H1 (cell line): ENCODE measurements around the gene BBS4. TPM values are rescaled to one million over a fixed set of nuclear protein-coding genes. Genes with fewer than 3 reads are reported as not detected.

ENCODE experiments used
- CTCF ChIA-PET: fragments of 300-600 bp; sonication (Branson Sonifier 250); formaldehyde crosslinking; loops from one replicate; lab custom pipeline; 2021; ENCODE audit not compliant: partially characterized antibody; lab: Charles Lee
- POLR2A ChIA-PET: fragments of 300-600 bp; sonication (Branson Sonifier 250); formaldehyde crosslinking; loops from one replicate; lab custom pipeline; 2021; ENCODE audit warnings: inconsistent platforms; ENCODE audit not compliant: partially characterized antibody; lab: Charles Lee
- DNase-seq, 2 experiments: peaks; one replicate each; pipeline versions ENCODE4 v3.0.0 to v3.0.0-alpha.2; 2010 to 2022; ENCODE audit warnings: low spot score in 2 of 2, low read depth in 1 of 2, mixed read lengths in 1 of 2
- FAIRE-seq: peaks from 2 replicates; lab custom pipeline; 2011; peaks lifted over from hg19 to GRCh38; lab: Jason Lieb, UNC
- H2AFZ ChIP-seq: 2 replicates; pipeline ENCODE4 v1.8.1; 2012; ENCODE audit warnings: low read length, inconsistent platforms
- H2AK5ac ChIP-seq: 2 replicates; pipeline ENCODE4 v1.6.1; 2013; ENCODE audit warnings: low read depth, low read length
- H2BK120ac ChIP-seq: replicated peaks from 2 replicates; pipeline ENCODE3; 2013; ENCODE audit warnings: low read depth, low read length, inconsistent platforms
- H2BK12ac ChIP-seq: 2 replicates; pipeline ENCODE4 v1.6.1; 2013; ENCODE audit warnings: low read depth, low read length
- H2BK15ac ChIP-seq: 2 replicates; pipeline ENCODE4 v1.6.1; 2013; ENCODE audit warnings: low read length
- H2BK20ac ChIP-seq: 2 replicates; pipeline ENCODE4 v1.6.1; 2013; ENCODE audit warnings: low read length
- H2BK5ac ChIP-seq: 2 replicates; pipeline ENCODE4 v1.6.1; 2013; ENCODE audit warnings: low read depth, low read length
- H3K14ac ChIP-seq: 2 replicates; pipeline ENCODE4 v1.6.1; 2013; ENCODE audit warnings: inconsistent platforms; ENCODE audit not compliant: insufficient read length
- H3K18ac ChIP-seq: 2 replicates; pipeline ENCODE4 v1.6.1; 2013; ENCODE audit warnings: low read length; ENCODE audit errors: extremely low read depth
- H3K23ac ChIP-seq: 2 replicates; pipeline ENCODE4 v1.6.1; 2013; ENCODE audit warnings: inconsistent platforms; ENCODE audit not compliant: insufficient read length
- H3K23me2 ChIP-seq: 2 replicates; pipeline ENCODE4 v1.6.1; 2013; ENCODE audit warnings: low read depth, low read length
- H3K27ac ChIP-seq: 2 replicates; pipeline ENCODE4 v1.6.1; 2011; ENCODE audit warnings: low read depth, low read length, inconsistent platforms
- H3K27me3 ChIP-seq, 4 experiments: replicated peaks in 1 of 4; 1 replicate in 1 of 4; 2 replicates in 3 of 4; pipeline versions ENCODE4 v1.6.1 to v1.8.1; 2011 to 2013; ENCODE audit warnings: low read length in 3 of 4, mild to moderate bottlenecking in 3 of 4, inconsistent platforms in 2 of 4, mixed read lengths in 2 of 4, moderate library complexity in 1 of 4; ENCODE audit not compliant: control insufficient read depth in 3 of 4, insufficient read depth in 3 of 4; ENCODE audit errors: extremely low read depth in 1 of 4
- H3K36me3 ChIP-seq, 4 experiments: 2 replicates each; pipeline versions ENCODE4 v1.6.1 to v1.8.1; 2011 to 2013; ENCODE audit warnings: mild to moderate bottlenecking in 4 of 4, low read length in 3 of 4, moderate library complexity in 2 of 4, control low read depth in 1 of 4, inconsistent platforms in 1 of 4; ENCODE audit not compliant: insufficient read depth in 4 of 4, control insufficient read depth in 2 of 4
- H3K4ac ChIP-seq: replicated peaks from 2 replicates; pipeline ENCODE3; 2013; ENCODE audit warnings: low read length, low read depth, mixed read lengths, inconsistent platforms; ENCODE audit not compliant: insufficient read length
- H3K4me1 ChIP-seq, 4 experiments: replicated peaks in 1 of 4; 1 replicate in 1 of 4; 2 replicates in 3 of 4; pipeline versions ENCODE4 v1.6.1 to v1.8.1; 2011 to 2013; ENCODE audit warnings: low read length in 3 of 4, inconsistent platforms in 2 of 4, mixed read lengths in 1 of 4; ENCODE audit not compliant: insufficient read depth in 4 of 4, control insufficient read depth in 3 of 4
- H3K4me2 ChIP-seq, 2 experiments: 2 replicates each; pipeline versions ENCODE4 v1.6.1 to v1.8.1; 2011 to 2013; ENCODE audit warnings: low read depth in 2 of 2, low read length in 2 of 2, control low read depth in 1 of 2, inconsistent platforms in 1 of 2, mild to moderate bottlenecking in 1 of 2; ENCODE audit not compliant: insufficient read depth in 1 of 2
- H3K4me3 ChIP-seq, 4 experiments: fragments of 200-600, 300-600 bp in 1 of 4; sonication (generic), shearing (Covaris generic), sonication (Bioruptor Twin) in 1 of 4; 2 replicates each; pipeline versions ENCODE4 v1.5.1 to v1.8.1; 2011 to 2016; ENCODE audit warnings: low read length in 4 of 4, low read depth in 3 of 4, control low read depth in 2 of 4, inconsistent platforms in 2 of 4, mild to moderate bottlenecking in 2 of 4, mixed read lengths in 1 of 4, moderate library complexity in 1 of 4; ENCODE audit not compliant: insufficient read depth in 2 of 4; ENCODE audit errors: extremely low read depth in 1 of 4
- H3K56ac ChIP-seq: replicated peaks from 2 replicates; pipeline ENCODE3; 2013; ENCODE audit warnings: low read depth, mild to moderate bottlenecking, mixed read lengths, low read length, inconsistent platforms; ENCODE audit not compliant: insufficient read length
- H3K79me1 ChIP-seq: 2 replicates; pipeline ENCODE4 v1.6.1; 2013; ENCODE audit warnings: low read depth, low read length, control low read depth
- H3K79me2 ChIP-seq, 2 experiments: 2 replicates each; pipeline versions ENCODE4 v1.6.1 to v1.8.1; 2012 to 2013; ENCODE audit warnings: low read length in 2 of 2, mild to moderate bottlenecking in 2 of 2, inconsistent platforms in 1 of 2; ENCODE audit not compliant: insufficient read depth in 2 of 2, control insufficient read depth in 1 of 2
- H3K9ac ChIP-seq, 4 experiments: replicated peaks in 1 of 4; 1 replicate in 1 of 4; 2 replicates in 3 of 4; pipeline versions ENCODE4 v1.6.1 to v1.8.1; 2011 to 2013; ENCODE audit warnings: low read depth in 3 of 4, low read length in 3 of 4, control low read depth in 2 of 4, mild to moderate bottlenecking in 2 of 4, moderate library complexity in 2 of 4, inconsistent platforms in 1 of 4; ENCODE audit errors: extremely low read depth in 1 of 4
- H3K9me3 ChIP-seq, 2 experiments: 2 replicates each; pipeline versions ENCODE4 v1.6.1 to v1.8.1; 2012 to 2013; ENCODE audit warnings: mild to moderate bottlenecking in 2 of 2, moderate library complexity in 2 of 2, control low read depth in 1 of 2, inconsistent platforms in 1 of 2, low read depth in 1 of 2, low read length in 1 of 2, mixed read lengths in 1 of 2; ENCODE audit not compliant: insufficient read depth in 2 of 2
- H4K20me1 ChIP-seq, 2 experiments: replicated peaks in 1 of 2; 2 replicates each; pipeline versions ENCODE3 to v1.8.1; 2011 to 2013; ENCODE audit warnings: inconsistent platforms in 2 of 2, low read length in 2 of 2, mild to moderate bottlenecking in 1 of 2; ENCODE audit not compliant: insufficient read depth in 2 of 2, control insufficient read depth in 1 of 2
- H4K5ac ChIP-seq: 2 replicates; pipeline ENCODE4 v1.6.1; 2013; ENCODE audit warnings: low read length, low read depth, mixed read lengths, inconsistent platforms; ENCODE audit not compliant: insufficient read length
- H4K8ac ChIP-seq: 2 replicates; pipeline ENCODE4 v1.8.0; 2013; ENCODE audit warnings: mild to moderate bottlenecking, moderate library complexity, low read length, inconsistent platforms; ENCODE audit not compliant: insufficient read depth; ENCODE audit errors: extremely low read depth
- H4K91ac ChIP-seq: replicated peaks from 2 replicates; pipeline ENCODE3; 2013; ENCODE audit warnings: low read length, mixed read lengths, inconsistent platforms; ENCODE audit not compliant: insufficient read length
- ASH2L ChIP-seq: fragments of 200-600, 300-600 bp; sonication (generic); IDR thresholded peaks from one replicate; pipeline ENCODE4 v1.7.1; 2017; ENCODE audit warnings: low read length
- CHD1 ChIP-seq: IDR thresholded peaks from 2 replicates; pipeline ENCODE4 v1.6.1; 2012; ENCODE audit warnings: low read depth, low read length, improper control_type of control experiment
- CHD2 ChIP-seq: IDR thresholded peaks from 2 replicates; pipeline ENCODE4 v1.6.1; 2012; ENCODE audit warnings: low read length, improper control_type of control experiment
- CTBP2 ChIP-seq: IDR thresholded peaks from 2 replicates; pipeline ENCODE4 v1.7.0; 2011; ENCODE audit warnings: borderline replicate concordance, mild to moderate bottlenecking, moderate library complexity, mixed read lengths, low read length; ENCODE audit not compliant: insufficient read depth, insufficient read length
- EZH2 ChIP-seq: fragments of 200-600 bp; sonication (generic); IDR thresholded peaks from 2 replicates; pipeline ENCODE4 v1.7.1; 2012; ENCODE audit warnings: low read depth, mild to moderate bottlenecking, moderate library complexity, low read length, inconsistent platforms; ENCODE audit not compliant: severe bottlenecking
- RAD21 ChIP-seq, 2 experiments: IDR thresholded peaks in 1 of 2; conservative IDR thresholded peaks in 1 of 2; 2 replicates each; pipeline ENCODE4 v1.6.1; 2011; ENCODE audit warnings: low read depth in 2 of 2, low read length in 2 of 2, improper control_type of control experiment in 1 of 2, inconsistent platforms in 1 of 2, mild to moderate bottlenecking in 1 of 2, moderate library complexity in 1 of 2
- SRF ChIP-seq: IDR thresholded peaks from 2 replicates; pipeline ENCODE4 v1.6.1; 2011; ENCODE audit warnings: mild to moderate bottlenecking, low read depth, low read length, moderate library complexity
- TBP ChIP-seq: IDR thresholded peaks from 2 replicates; pipeline ENCODE4 v1.6.1; 2011; ENCODE audit warnings: low read depth, low read length, improper control_type of control experiment
- TCF12 ChIP-seq: IDR thresholded peaks from 2 replicates; pipeline ENCODE4 v1.6.1; 2011; ENCODE audit warnings: low read depth, mild to moderate bottlenecking, low read length
- TEAD4 ChIP-seq: IDR thresholded peaks from 2 replicates; pipeline ENCODE4 v1.6.1; 2012; ENCODE audit warnings: low read depth, low read length, inconsistent platforms, mixed read lengths
- WGBS, 2 experiments: shearing (Covaris generic) in 1 of 2; methylation state at CpG; one replicate each; pipeline versions ENCODE4 v1.1.6 to v1.1.7; 2013 to 2015; ENCODE audit warnings: low lambda C conversion rate in 2 of 2, mixed read lengths in 2 of 2, inconsistent platforms in 1 of 2, low coverage in 1 of 2, missing lambda C conversion rate in 1 of 2; ENCODE audit not compliant: insufficient replicate concordance in 2 of 2, insufficient coverage in 1 of 2, insufficient read length in 1 of 2; ENCODE audit errors: extremely low coverage in 1 of 2, missing lambda C conversion rate in 1 of 2; 5-methylcytosine and 5-hydroxymethylcytosine counted together
- polyA plus RNA-seq, 7 experiments: library from polyadenylated mRNA; depleted of rRNA in 3 of 7; stranded (reverse) in 5 of 7; unstranded in 2 of 7; fragments of >200 nt in 5 of 7; fragments of 200-250 nt in 2 of 7; gene quantifications; 1 replicate in 5 of 7; 2 replicates in 1 of 7; 4 replicates in 1 of 7; pipeline versions ENCODE4 v1.2.1 to v1.2.3, GENCODE V29; 2011 to 2013; ENCODE audit warnings: missing spikeins in 2 of 7, mixed read lengths in 2 of 7
- total RNA-seq: library from RNA; stranded (reverse); fragmentation: NEBNext Ultra II Directional; extraction: Animal tissue kit (Norgen Biotek cat#: 25700); gene quantifications from 2 replicates; pipeline ENCODE4 v1.2.1, GENCODE V29; 2021
- TF ChIP-seq, protein P1 (sequence below), 3 experiments: IDR thresholded peaks; 1 replicate in 2 of 3; 2 replicates in 1 of 3; pipeline versions ENCODE4 v1.5.1 to v1.6.1; 2011; ENCODE audit warnings: low read length in 3 of 3, mild to moderate bottlenecking in 3 of 3, inconsistent platforms in 2 of 3, low read depth in 1 of 3, moderate library complexity in 1 of 3; ENCODE audit not compliant: insufficient read depth in 1 of 3; ENCODE audit errors: control extremely low read depth in 1 of 3

The BBS4 gene
- total and polyA plus RNA-seq, 2 of the 8 experiments (the other 6 are each of a cell fraction or from before 2014, with no cell fraction given), result 17.4 to 24.1 TPM

DNA sequence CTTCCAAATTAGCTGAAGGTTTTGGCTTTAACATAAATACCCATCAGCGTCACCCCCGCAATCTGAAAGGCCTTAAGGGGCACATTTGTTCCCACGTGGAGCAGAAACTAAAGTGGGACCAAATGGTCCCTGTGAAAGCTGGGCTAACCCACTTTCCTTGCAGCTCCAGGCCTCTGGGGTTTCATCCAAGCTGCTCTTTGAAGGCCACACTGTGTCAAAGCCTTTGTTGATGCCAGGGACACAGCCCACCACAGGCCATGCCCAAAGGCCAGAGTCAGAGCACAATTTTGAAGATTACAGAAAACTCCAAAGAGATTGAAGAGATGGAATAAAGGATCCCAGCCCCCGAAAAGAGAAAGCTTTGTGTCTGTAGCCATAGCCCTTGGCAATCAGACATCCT, 100.2 kb downstream of the BBS4 start:
- H2BK5ac ChIP-seq, result no peak overlapping the region
- H4K20me1 ChIP-seq, result peaks cover 0 to 2% of the 10 kb centered on the region in 2 experiments
- DNase-seq (no peak), FAIRE-seq (no peak)
- H3K4me2 ChIP-seq, result no peak overlapping the region
- H3K79me2 ChIP-seq, result peaks cover 0 to 20% of the 10 kb centered on the region in 2 experiments; a peak in 3 of 4 replicates
- no peak overlapping the region for H2BK20ac ChIP-seq
- no peak overlapping the region for H2BK12ac ChIP-seq
- H3K27ac ChIP-seq, result no peak overlapping the region
- H2AFZ ChIP-seq, result no peak overlapping the region
- ChIA-PET POLR2A (interaction anchor here (1.0 to 3.3 kb wide), 2 partner anchors 9 to 265 kb away, joined by 3 to 11 read pairs; no protein-coding TSS in a partner anchor), CTCF (interaction anchor here (1.2 to 2.0 kb wide), 6 partner anchors 9 to 458 kb away, joined by 4 to 21 read pairs (median 4); no protein-coding TSS in a partner anchor)
- no peak overlapping the region for H4K91ac ChIP-seq
- no peak overlapping the region for H3K56ac ChIP-seq
- no peak overlapping the region for H3K23ac ChIP-seq
- peaks cover 0 to under 1% (median 0%) of the 10 kb centered on the region in 4 experiments; a peak in 1 of 7 replicates for H3K27me3 ChIP-seq
- H4K5ac ChIP-seq, result no peak overlapping the region
- H2BK15ac ChIP-seq, result no peak overlapping the region
- no peak overlapping the region for H3K18ac ChIP-seq
- H3K9me3 ChIP-seq, result no peaks in the 10 kb centered on the region
- H3K4me1 ChIP-seq, result peaks cover 0 to 8% (median 2%) of the 10 kb centered on the region in 4 experiments; a peak in 3 of 7 replicates
- H2AK5ac ChIP-seq, result no peak overlapping the region
- no peak overlapping the region for H3K9ac ChIP-seq
- no peak overlapping the region for H3K4me3 ChIP-seq
- H2BK120ac ChIP-seq, result no peak overlapping the region
- WGBS, 2 experiments, result 83% methylated on average over 4 of the region's 4 CpGs; no CpG with 5 or more reads in 1 of the 2 experiments
- no peaks in the 10 kb centered on the region; the same call in 1 of the 2 replicates for H3K79me1 ChIP-seq
- no peak overlapping the region for H3K4ac ChIP-seq
- H3K23me2 ChIP-seq, result peaks cover 6% of the 10 kb centered on the region
- no peaks in the 10 kb centered on the region for H3K36me3 ChIP-seq
- H3K14ac ChIP-seq, result no peak overlapping the region
- no peak overlapping the region for H4K8ac ChIP-seq
- TF ChIP-seq CTBP2 (no peak), ASH2L (no peak), TBP (no peak), TCF12 (no peak), CHD2 (no peak), EZH2 (no peak), SRF (no peak), TEAD4 (no peak), RAD21 (IDR thresholded peaks at IDR 0.05 in 1 of 2, conservative IDR thresholded peaks at IDR 0.05 in 1 of 2; ENCODE audit: low read depth in 2 of 2, low read length in 2 of 2) (no peak), CHD1 (no peak)
- TF ChIP-seq, protein P1, sequence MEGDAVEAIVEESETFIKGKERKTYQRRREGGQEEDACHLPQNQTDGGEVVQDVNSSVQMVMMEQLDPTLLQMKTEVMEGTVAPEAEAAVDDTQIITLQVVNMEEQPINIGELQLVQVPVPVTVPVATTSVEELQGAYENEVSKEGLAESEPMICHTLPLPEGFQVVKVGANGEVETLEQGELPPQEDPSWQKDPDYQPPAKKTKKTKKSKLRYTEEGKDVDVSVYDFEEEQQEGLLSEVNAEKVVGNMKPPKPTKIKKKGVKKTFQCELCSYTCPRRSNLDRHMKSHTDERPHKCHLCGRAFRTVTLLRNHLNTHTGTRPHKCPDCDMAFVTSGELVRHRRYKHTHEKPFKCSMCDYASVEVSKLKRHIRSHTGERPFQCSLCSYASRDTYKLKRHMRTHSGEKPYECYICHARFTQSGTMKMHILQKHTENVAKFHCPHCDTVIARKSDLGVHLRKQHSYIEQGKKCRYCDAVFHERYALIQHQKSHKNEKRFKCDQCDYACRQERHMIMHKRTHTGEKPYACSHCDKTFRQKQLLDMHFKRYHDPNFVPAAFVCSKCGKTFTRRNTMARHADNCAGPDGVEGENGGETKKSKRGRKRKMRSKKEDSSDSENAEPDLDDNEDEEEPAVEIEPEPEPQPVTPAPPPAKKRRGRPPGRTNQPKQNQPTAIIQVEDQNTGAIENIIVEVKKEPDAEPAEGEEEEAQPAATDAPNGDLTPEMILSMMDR (IDR thresholded peaks at IDR 0.05; ENCODE audit: control extremely low read depth in 1 of 3, insufficient read depth in 1 of 3, low read depth in 1 of 3, low read length in 3 of 3), result no peak
